B cell (primary cell): ENCODE measurements around the gene RALGAPB.
"Not testable (repeated sequence)": the region's sequence is repeated elsewhere in the genome, so short reads cannot be mapped to it uniquely, and the experiment has no call there.

Experiments used
- EZH2 ChIP-seq: IDR thresholded peaks from 2 replicates; pipeline ENCODE4 v1.6.1; 2012; ENCODE audit warnings: borderline replicate concordance, low read depth, mild to moderate bottlenecking, moderate library complexity, low read length; ENCODE audit not compliant: insufficient read depth, poor library complexity, severe bottlenecking
- TF ChIP-seq, protein P1 (sequence below): fragments of 200-600 bp; IDR thresholded peaks from one replicate; pipeline ENCODE4 v1.8.0; 2022; ENCODE audit warnings: antibody characterized with exemption, mild to moderate bottlenecking

DNA sequence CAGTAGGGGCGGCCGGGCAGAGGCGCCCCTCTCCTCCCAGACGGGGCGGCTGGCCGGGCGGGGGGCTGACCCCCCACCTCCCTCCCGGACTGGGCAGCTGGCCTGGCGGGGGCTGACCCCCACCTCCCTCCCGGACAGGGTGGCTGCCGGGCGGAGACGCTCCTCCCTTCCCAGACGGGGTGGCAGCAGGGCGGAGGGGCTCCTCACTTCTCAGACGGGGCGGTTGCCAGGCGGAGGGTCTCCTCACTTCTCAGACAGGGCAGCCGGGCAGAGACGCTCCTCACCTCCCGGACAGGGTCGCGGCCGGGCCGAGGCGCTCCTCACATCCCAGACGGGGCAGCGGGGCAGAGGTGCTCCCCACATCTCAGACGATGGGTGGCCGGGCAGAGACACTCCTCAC is 11.1 kb upstream of the RALGAPB start:
- TF ChIP-seq, protein P1, sequence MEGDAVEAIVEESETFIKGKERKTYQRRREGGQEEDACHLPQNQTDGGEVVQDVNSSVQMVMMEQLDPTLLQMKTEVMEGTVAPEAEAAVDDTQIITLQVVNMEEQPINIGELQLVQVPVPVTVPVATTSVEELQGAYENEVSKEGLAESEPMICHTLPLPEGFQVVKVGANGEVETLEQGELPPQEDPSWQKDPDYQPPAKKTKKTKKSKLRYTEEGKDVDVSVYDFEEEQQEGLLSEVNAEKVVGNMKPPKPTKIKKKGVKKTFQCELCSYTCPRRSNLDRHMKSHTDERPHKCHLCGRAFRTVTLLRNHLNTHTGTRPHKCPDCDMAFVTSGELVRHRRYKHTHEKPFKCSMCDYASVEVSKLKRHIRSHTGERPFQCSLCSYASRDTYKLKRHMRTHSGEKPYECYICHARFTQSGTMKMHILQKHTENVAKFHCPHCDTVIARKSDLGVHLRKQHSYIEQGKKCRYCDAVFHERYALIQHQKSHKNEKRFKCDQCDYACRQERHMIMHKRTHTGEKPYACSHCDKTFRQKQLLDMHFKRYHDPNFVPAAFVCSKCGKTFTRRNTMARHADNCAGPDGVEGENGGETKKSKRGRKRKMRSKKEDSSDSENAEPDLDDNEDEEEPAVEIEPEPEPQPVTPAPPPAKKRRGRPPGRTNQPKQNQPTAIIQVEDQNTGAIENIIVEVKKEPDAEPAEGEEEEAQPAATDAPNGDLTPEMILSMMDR: not testable (repeated sequence)
- TF ChIP-seq EZH2: not testable (repeated sequence)
